GM23338 (cell line): ENCODE results near the gene KATNAL1. TPM values are rescaled to one million over a fixed set of nuclear protein-coding genes. Genes with fewer than 3 reads are reported as not detected.

Experiments
- ATAC-seq: fragments of 200-7000 bp; cut with Tn5 transposase; 3 replicates; pipeline ENCODE4 v1.9.1; 2020
- DNase-seq: peaks from one replicate; pipeline ENCODE4 v3.0.0-alpha.2; 2015; ENCODE audit warnings: low spot score
- H2AFZ ChIP-seq: fragments of 200-600 bp; sonication (generic); 2 replicates; pipeline ENCODE4 v1.8.0; 2016; ENCODE audit warnings: antibody characterized with exemption, mild to moderate bottlenecking, moderate library complexity
- H3F3A ChIP-seq: fragments of 200-600 bp; sonication (generic); replicated peaks from 2 replicates; pipeline ENCODE4 v1.8.0; 2017; ENCODE audit warnings: antibody characterized with exemption, mixed run types, low read depth
- H3K27ac ChIP-seq: fragments of 200-600 bp; sonication (generic); 2 replicates; pipeline ENCODE4 v1.6.1; 2016; ENCODE audit warnings: low read depth
- H3K27me3 ChIP-seq: fragments of 200-600 bp; sonication (generic); 2 replicates; pipeline ENCODE4 v1.8.0; 2016; ENCODE audit warnings: mild to moderate bottlenecking, mixed run types, moderate library complexity; ENCODE audit not compliant: insufficient read depth
- H3K36me3 ChIP-seq: fragments of 200-600 bp; sonication (generic); 2 replicates; pipeline ENCODE4 v1.8.0; 2016; ENCODE audit warnings: mild to moderate bottlenecking; ENCODE audit not compliant: insufficient read depth
- H3K4me1 ChIP-seq: fragments of 200-600 bp; sonication (generic); 2 replicates; pipeline ENCODE4 v1.8.0; 2016; ENCODE audit warnings: mild to moderate bottlenecking, moderate library complexity; ENCODE audit not compliant: insufficient read depth
- H3K4me2 ChIP-seq: fragments of 200-600 bp; sonication (generic); 2 replicates; pipeline ENCODE4 v1.7.1; 2017; ENCODE audit warnings: mixed run types
- H3K4me3 ChIP-seq: fragments of 200-600 bp; sonication (generic); 2 replicates; pipeline ENCODE4 v1.6.1; 2016; ENCODE audit warnings: mixed run types
- H3K79me2 ChIP-seq: fragments of 200-600 bp; sonication (generic); replicated peaks from 2 replicates; pipeline ENCODE4 v1.8.0; 2017; ENCODE audit warnings: mild to moderate bottlenecking; ENCODE audit not compliant: insufficient read depth
- H3K9me2 ChIP-seq: fragments of 200-600 bp; sonication (generic); 2 replicates; pipeline ENCODE4 v1.8.0; 2017; ENCODE audit not compliant: insufficient read depth
- H4K20me1 ChIP-seq: fragments of 200-600 bp; sonication (generic); replicated peaks from 2 replicates; pipeline ENCODE4 v1.8.0; 2017; ENCODE audit warnings: mild to moderate bottlenecking; ENCODE audit not compliant: insufficient read depth
- H3K27ac Mint-ChIP-seq: 2 replicates; pipeline ENCODE4 v1.8.0; 2020; ENCODE audit warnings: inconsistent platforms, mild to moderate bottlenecking, moderate library complexity, mixed read lengths
- H3K27me3 Mint-ChIP-seq: 3 replicates; pipeline ENCODE4 v1.8.0; 2022; ENCODE audit warnings: low read depth, mild to moderate bottlenecking, moderate library complexity, mixed read lengths, inconsistent platforms; ENCODE audit not compliant: insufficient read depth, poor library complexity
- H3K36me3 Mint-ChIP-seq: 3 replicates; pipeline ENCODE4 v1.8.0; 2021; ENCODE audit warnings: low read depth, mild to moderate bottlenecking, inconsistent platforms, moderate library complexity, mixed read lengths
- H3K4me1 Mint-ChIP-seq: 3 replicates; pipeline ENCODE4 v1.8.0; 2020; ENCODE audit warnings: mild to moderate bottlenecking, inconsistent platforms, mixed read lengths
- H3K4me3 Mint-ChIP-seq: 3 replicates; pipeline ENCODE4 v1.8.0; 2021; ENCODE audit warnings: moderate library complexity, mild to moderate bottlenecking, inconsistent platforms, mixed read lengths
- H3K9me3 Mint-ChIP-seq: 3 replicates; pipeline ENCODE4 v1.8.0; 2020; ENCODE audit warnings: moderate library complexity, mild to moderate bottlenecking, inconsistent platforms, mixed read lengths
- CREB1 ChIP-seq: fragments of 250-450 bp; sonication (Bioruptor Pico); IDR thresholded peaks from 2 replicates; pipeline ENCODE4 v1.5.0; 2020; ENCODE audit warnings: low read depth, mild to moderate bottlenecking, moderate library complexity
- CTCF ChIP-seq, 2 experiments: fragments of 200-600 bp in 1 of 2; sonication (generic) in 1 of 2; conservative IDR thresholded peaks; 2 replicates each; pipeline versions ENCODE4 v1.5.1 to v1.6.1; 2016 to 2017; ENCODE audit warnings: antibody characterized with exemption in 2 of 2, low read depth in 2 of 2, mild to moderate bottlenecking in 2 of 2, moderate library complexity in 1 of 2
- EZH2 ChIP-seq: fragments of 200-600 bp; sonication (generic); IDR thresholded peaks from one replicate; pipeline ENCODE4 v1.8.0; 2017; ENCODE audit warnings: antibody characterized with exemption, mild to moderate bottlenecking, low read depth; ENCODE audit not compliant: unreplicated experiment
- EZH2phosphoT487 ChIP-seq: fragments of 200-600 bp; sonication (generic); IDR thresholded peaks from one replicate; pipeline ENCODE4 v1.8.1; 2018; ENCODE audit warnings: antibody characterized with exemption; ENCODE audit not compliant: unreplicated experiment
- JUNB ChIP-seq: IDR thresholded peaks from one replicate; pipeline ENCODE4 v1.6.1; 2016; ENCODE audit warnings: antibody characterized with exemption; ENCODE audit not compliant: unreplicated experiment
- NANOG ChIP-seq: IDR thresholded peaks from 2 replicates; pipeline ENCODE4 v1.6.1; 2016; ENCODE audit warnings: antibody characterized with exemption, borderline replicate concordance
- POLR2AphosphoS5 ChIP-seq: IDR thresholded peaks from 2 replicates; pipeline ENCODE4 v1.6.1; 2016; ENCODE audit warnings: antibody characterized with exemption, low read depth
- STAT1 ChIP-seq: IDR thresholded peaks from one replicate; pipeline ENCODE4 v1.6.1; 2016; ENCODE audit warnings: antibody characterized with exemption; ENCODE audit not compliant: unreplicated experiment
- ZNF114 ChIP-seq: fragments of 250-450 bp; sonication (Bioruptor Pico); IDR thresholded peaks from 2 replicates; pipeline ENCODE4 v1.5.0; 2020; ENCODE audit warnings: mild to moderate bottlenecking, moderate library complexity
- ZNF331 ChIP-seq: fragments of 250-450 bp; sonication (Bioruptor Pico); IDR thresholded peaks from 2 replicates; pipeline ENCODE4 v1.5.0; 2020; ENCODE audit warnings: low read depth, mild to moderate bottlenecking, moderate library complexity
- polyA plus RNA-seq: library from polyadenylated mRNA; unstranded; fragments of >200 nt; fragmentation: Nextera tagmentation; extraction: Ambion mirVana; gene quantifications from 2 replicates; pipeline ENCODE4 v1.2.1, GENCODE V29; 2016
- total RNA-seq: library from RNA; depleted of rRNA; stranded (reverse); fragments of >200 nt; shearing (Covaris generic); gene quantifications from 2 replicates; pipeline ENCODE4 v1.2.3, GENCODE V29; 2014
- TF ChIP-seq, protein P1 (sequence below): fragments of 250-450 bp; sonication (Bioruptor Pico); IDR thresholded peaks from 2 replicates; pipeline ENCODE4 v1.5.0; 2020; ENCODE audit warnings: mild to moderate bottlenecking, moderate library complexity
- TF ChIP-seq, protein P2 (sequence below): IDR thresholded peaks from one replicate; pipeline ENCODE4 v1.6.1; 2018; ENCODE audit warnings: antibody characterized with exemption; ENCODE audit not compliant: unreplicated experiment
- TF ChIP-seq, protein P3 (sequence below): IDR thresholded peaks from 2 replicates; pipeline ENCODE4 v1.6.1; 2016; ENCODE audit warnings: antibody characterized with exemption

Gene KATNAL1
- total and polyA plus RNA-seq, 2 experiments from 2014 or later, result 6.1 to 11.5 TPM

DNA sequence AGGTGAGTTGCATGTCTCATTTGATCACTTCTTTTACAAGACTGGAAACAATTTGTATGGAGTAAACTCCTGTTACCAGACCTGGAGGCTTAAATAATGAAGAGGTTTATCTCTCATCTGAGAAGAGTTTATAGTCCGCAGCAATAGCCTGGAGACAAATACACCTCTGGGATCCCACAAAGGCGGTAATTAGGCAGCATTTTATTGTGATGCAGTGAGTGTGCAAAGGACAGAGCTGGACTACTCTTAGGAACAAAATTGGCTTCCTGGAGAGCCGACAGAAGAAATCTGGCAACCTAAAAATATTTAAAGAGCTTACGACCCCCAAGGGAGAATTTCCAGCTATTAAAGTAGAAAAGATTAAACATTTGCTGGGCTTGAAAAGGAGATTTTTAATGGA is 11.8 kb upstream of the KATNAL1 start:
- 0 out of 2 replicates have a peak, but pooled peaks cover 6% of the 10 kb centered on the region for H4K20me1 ChIP-seq
- Mint-ChIP-seq H3K27me3 (peaks cover 2% of the 10 kb centered on the region), H3K9me3 (no peaks in the 10 kb centered on the region), H3K27ac (no peak overlapping the region), H3K36me3 (no peaks in the 10 kb centered on the region), H3K4me1 (no peaks in the 10 kb centered on the region; the same call in 2 of the 3 replicates), H3K4me3 (no peak overlapping the region)
- H3K4me1 ChIP-seq, result no peaks in the 10 kb centered on the region
- H3K4me2 ChIP-seq, result no peak overlapping the region
- H3K36me3 ChIP-seq, result no peaks in the 10 kb centered on the region
- no peaks in the 10 kb centered on the region for H3K27me3 ChIP-seq
- TF ChIP-seq NANOG (no peak), STAT1 (no peak), EZH2 (no peak), JUNB (no peak), ZNF331 (no peak), POLR2AphosphoS5 (no peak), ZNF114 (CRISPR knock-in tag) (no peak), EZH2phosphoT487 (no peak), CTCF (conservative IDR thresholded peaks at IDR 0.05; ENCODE audit: low read depth in 2 of 2) (no peak), CREB1 (CRISPR knock-in tag) (no peak)
- TF ChIP-seq, protein P1, sequence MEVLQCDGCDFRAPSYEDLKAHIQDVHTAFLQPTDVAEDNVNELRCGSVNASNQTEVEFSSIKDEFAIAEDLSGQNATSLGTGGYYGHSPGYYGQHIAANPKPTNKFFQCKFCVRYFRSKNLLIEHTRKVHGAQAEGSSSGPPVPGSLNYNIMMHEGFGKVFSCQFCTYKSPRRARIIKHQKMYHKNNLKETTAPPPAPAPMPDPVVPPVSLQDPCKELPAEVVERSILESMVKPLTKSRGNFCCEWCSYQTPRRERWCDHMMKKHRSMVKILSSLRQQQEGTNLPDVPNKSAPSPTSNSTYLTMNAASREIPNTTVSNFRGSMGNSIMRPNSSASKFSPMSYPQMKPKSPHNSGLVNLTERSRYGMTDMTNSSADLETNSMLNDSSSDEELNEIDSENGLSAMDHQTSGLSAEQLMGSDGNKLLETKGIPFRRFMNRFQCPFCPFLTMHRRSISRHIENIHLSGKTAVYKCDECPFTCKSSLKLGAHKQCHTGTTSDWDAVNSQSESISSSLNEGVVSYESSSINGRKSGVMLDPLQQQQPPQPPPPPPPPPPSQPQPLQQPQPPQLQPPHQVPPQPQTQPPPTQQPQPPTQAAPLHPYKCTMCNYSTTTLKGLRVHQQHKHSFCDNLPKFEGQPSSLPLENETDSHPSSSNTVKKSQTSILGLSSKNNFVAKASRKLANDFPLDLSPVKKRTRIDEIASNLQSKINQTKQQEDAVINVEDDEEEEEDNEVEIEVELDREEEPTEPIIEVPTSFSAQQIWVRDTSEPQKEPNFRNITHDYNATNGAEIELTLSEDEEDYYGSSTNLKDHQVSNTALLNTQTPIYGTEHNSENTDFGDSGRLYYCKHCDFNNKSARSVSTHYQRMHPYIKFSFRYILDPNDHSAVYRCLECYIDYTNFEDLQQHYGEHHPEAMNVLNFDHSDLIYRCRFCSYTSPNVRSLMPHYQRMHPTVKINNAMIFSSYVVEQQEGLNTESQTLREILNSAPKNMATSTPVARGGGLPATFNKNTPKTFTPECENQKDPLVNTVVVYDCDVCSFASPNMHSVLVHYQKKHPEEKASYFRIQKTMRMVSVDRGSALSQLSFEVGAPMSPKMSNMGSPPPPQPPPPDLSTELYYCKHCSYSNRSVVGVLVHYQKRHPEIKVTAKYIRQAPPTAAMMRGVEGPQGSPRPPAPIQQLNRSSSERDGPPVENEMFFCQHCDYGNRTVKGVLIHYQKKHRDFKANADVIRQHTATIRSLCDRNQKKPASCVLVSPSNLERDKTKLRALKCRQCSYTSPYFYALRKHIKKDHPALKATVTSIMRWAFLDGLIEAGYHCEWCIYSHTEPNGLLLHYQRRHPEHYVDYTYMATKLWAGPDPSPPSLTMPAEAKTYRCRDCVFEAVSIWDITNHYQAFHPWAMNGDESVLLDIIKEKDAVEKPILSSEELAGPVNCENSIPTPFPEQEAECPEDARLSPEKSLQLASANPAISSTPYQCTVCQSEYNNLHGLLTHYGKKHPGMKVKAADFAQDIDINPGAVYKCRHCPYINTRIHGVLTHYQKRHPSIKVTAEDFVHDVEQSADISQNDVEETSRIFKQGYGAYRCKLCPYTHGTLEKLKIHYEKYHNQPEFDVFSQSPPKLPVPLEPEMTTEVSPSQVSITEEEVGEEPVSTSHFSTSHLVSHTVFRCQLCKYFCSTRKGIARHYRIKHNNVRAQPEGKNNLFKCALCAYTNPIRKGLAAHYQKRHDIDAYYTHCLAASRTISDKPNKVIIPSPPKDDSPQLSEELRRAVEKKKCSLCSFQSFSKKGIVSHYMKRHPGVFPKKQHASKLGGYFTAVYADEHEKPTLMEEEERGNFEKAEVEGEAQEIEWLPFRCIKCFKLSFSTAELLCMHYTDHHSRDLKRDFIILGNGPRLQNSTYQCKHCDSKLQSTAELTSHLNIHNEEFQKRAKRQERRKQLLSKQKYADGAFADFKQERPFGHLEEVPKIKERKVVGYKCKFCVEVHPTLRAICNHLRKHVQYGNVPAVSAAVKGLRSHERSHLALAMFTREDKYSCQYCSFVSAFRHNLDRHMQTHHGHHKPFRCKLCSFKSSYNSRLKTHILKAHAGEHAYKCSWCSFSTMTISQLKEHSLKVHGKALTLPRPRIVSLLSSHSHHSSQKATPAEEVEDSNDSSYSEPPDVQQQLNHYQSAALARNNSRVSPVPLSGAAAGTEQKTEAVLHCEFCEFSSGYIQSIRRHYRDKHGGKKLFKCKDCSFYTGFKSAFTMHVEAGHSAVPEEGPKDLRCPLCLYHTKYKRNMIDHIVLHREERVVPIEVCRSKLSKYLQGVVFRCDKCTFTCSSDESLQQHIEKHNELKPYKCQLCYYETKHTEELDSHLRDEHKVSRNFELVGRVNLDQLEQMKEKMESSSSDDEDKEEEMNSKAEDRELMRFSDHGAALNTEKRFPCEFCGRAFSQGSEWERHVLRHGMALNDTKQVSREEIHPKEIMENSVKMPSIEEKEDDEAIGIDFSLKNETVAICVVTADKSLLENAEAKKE (CRISPR knock-in tag), result no peak
- TF ChIP-seq, protein P2, sequence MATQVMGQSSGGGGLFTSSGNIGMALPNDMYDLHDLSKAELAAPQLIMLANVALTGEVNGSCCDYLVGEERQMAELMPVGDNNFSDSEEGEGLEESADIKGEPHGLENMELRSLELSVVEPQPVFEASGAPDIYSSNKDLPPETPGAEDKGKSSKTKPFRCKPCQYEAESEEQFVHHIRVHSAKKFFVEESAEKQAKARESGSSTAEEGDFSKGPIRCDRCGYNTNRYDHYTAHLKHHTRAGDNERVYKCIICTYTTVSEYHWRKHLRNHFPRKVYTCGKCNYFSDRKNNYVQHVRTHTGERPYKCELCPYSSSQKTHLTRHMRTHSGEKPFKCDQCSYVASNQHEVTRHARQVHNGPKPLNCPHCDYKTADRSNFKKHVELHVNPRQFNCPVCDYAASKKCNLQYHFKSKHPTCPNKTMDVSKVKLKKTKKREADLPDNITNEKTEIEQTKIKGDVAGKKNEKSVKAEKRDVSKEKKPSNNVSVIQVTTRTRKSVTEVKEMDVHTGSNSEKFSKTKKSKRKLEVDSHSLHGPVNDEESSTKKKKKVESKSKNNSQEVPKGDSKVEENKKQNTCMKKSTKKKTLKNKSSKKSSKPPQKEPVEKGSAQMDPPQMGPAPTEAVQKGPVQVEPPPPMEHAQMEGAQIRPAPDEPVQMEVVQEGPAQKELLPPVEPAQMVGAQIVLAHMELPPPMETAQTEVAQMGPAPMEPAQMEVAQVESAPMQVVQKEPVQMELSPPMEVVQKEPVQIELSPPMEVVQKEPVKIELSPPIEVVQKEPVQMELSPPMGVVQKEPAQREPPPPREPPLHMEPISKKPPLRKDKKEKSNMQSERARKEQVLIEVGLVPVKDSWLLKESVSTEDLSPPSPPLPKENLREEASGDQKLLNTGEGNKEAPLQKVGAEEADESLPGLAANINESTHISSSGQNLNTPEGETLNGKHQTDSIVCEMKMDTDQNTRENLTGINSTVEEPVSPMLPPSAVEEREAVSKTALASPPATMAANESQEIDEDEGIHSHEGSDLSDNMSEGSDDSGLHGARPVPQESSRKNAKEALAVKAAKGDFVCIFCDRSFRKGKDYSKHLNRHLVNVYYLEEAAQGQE, result no peak
- TF ChIP-seq, protein P3, sequence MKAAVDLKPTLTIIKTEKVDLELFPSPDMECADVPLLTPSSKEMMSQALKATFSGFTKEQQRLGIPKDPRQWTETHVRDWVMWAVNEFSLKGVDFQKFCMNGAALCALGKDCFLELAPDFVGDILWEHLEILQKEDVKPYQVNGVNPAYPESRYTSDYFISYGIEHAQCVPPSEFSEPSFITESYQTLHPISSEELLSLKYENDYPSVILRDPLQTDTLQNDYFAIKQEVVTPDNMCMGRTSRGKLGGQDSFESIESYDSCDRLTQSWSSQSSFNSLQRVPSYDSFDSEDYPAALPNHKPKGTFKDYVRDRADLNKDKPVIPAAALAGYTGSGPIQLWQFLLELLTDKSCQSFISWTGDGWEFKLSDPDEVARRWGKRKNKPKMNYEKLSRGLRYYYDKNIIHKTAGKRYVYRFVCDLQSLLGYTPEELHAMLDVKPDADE, result no peak
- DNase-seq (no peak), ATAC-seq (no peak)
- H2AFZ ChIP-seq, result no peak overlapping the region
- no peaks in the 10 kb centered on the region for H3K9me2 ChIP-seq
- no peaks in the 10 kb centered on the region for H3F3A ChIP-seq
- H3K27ac ChIP-seq, result no peak overlapping the region
- no peak overlapping the region for H3K4me3 ChIP-seq
- H3K79me2 ChIP-seq, result no peaks in the 10 kb centered on the region
